Fibroblast of villous mesenchyme (primary cell): Measurements from ENCODE around the gene KBTBD3. TPM values are rescaled to one million over a fixed set of nuclear protein-coding genes. Genes with fewer than 3 reads are reported as not detected.

ENCODE experiments used
- DNase-seq: peaks from one replicate; pipeline ENCODE4 v3.0.0-alpha.2; 2010; ENCODE audit warnings: low read depth
- H3K4me3 ChIP-seq: 2 replicates; pipeline ENCODE4 v1.5.1; 2011; ENCODE audit warnings: low read depth, mild to moderate bottlenecking, low read length
- total RNA-seq: library from RNA; depleted of rRNA; stranded (reverse); fragments of >200 nt; gene quantifications from 2 replicates; pipeline ENCODE4 v1.2.3, GENCODE V29; 2012
- TF ChIP-seq, protein P1 (sequence below): IDR thresholded peaks from 2 replicates; pipeline ENCODE4 v1.5.1; 2012; ENCODE audit warnings: low read depth, mild to moderate bottlenecking, low read length; ENCODE audit not compliant: insufficient read depth

KBTBD3 gene
- total RNA-seq, 1 donor = 3.9 TPM

DNA sequence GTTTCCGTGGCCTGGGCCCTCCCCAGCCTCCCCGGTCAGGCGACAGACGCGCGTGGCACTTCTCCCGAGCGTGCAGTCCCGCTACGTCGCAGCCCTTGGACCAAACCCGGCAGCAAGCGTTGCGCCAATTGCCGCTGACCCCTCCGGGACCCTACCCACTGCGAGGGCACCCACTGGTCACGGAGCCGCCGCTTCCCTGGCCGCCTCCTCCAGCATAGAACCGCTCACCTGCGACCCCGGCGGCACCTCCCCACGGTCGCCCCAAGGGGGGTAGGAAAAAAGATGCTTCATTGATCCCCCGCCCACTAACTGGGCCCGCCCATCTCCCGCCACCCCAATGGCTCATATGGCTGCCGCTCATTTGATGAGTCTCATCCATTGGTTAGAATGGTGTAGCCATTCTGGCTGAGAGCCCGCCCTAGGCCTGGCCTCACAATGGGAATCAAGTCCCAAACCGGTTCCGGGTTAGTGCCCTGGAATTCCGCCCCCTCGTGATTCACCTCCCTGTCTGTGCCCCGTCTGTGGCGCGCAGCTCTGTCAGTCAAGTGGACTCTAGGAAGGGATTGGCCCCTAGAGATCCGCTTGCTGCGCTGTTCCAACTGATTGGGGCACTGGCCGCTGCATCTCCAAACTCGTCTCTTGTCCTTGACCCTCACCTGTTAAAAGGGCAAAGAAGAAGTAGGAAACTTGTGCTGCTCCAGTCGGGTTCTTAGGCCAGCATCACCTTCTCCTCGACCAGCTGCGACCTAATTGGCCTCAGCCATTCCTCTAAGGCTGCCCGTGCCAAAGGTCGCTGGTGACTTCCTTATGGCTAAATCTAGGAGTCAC, 55.0 kb downstream of the KBTBD3 start, which contains the start of gene MSANTD4:
Gene MSANTD4 (minus strand): TSS at position 274 of the 828 bp plus-strand sequence. CDS start 11,323 bp downstream, outside the sequence.
- peak within 1 kb of the TSS; percentile 94 for H3K4me3 ChIP-seq
- TF ChIP-seq, protein P1, sequence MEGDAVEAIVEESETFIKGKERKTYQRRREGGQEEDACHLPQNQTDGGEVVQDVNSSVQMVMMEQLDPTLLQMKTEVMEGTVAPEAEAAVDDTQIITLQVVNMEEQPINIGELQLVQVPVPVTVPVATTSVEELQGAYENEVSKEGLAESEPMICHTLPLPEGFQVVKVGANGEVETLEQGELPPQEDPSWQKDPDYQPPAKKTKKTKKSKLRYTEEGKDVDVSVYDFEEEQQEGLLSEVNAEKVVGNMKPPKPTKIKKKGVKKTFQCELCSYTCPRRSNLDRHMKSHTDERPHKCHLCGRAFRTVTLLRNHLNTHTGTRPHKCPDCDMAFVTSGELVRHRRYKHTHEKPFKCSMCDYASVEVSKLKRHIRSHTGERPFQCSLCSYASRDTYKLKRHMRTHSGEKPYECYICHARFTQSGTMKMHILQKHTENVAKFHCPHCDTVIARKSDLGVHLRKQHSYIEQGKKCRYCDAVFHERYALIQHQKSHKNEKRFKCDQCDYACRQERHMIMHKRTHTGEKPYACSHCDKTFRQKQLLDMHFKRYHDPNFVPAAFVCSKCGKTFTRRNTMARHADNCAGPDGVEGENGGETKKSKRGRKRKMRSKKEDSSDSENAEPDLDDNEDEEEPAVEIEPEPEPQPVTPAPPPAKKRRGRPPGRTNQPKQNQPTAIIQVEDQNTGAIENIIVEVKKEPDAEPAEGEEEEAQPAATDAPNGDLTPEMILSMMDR = no peak
- DNase-seq = peak; percentile 99

DNA sequence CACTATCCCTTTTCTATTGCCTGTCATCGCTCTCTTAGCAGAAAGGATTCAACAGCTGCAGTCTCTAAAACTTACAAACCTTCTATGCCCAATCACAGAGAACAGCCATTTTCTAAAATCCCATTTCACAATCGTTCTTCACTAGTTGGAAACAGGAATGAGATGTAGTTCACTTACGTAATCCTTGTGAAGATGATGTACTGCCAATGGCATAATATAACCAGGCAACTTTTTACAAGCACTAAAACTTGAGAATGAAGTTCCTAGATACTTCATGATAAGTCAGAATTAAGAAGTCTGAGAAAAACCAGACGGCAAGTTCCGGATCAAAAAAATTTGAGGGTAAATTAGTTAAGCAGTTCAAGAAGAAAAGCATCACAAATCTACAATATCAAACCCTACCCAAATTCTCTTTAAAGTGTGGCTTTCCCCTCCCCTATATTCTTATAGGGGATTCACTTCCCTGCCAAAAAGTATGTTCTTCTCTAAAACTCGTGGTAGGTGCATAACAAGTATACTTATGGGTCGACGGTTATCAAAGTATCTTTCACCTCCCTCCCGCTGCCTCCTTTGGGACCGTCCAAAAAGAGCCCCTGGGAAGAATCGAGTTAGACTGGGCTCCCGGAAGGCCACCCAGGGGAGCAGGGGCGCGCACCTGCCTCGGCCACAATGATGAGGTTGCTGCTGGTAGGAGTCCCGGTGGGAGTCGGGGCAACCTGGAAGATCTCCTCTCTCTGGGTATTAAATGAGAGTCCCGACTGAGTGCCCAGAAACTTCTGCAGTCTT, 55.8 kb downstream of the KBTBD3 start:
- TF ChIP-seq, protein P1 = no peak
- peak; percentile 90 for DNase-seq
- H3K4me3 ChIP-seq = peak overlapping the region; percentile 94

DNA sequence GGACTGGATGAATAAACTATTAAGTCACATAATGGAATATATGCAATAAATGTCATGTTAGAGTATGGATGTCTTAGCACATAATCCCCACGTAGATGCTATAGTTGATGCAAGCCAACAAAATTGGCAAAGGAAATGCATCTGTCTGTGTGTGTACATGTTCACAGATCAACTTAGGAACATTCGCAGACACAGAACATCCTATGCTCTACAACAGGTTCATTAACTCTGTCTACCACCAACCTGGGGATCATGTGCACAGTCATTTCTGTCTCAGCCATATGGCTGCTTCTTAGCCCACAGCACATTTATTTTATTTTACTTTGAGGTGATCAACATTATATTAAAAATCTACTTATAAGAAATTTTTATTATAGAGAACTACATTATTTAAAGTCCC, 60.1 kb downstream of the KBTBD3 start:
- DNase-seq = no peak
- TF ChIP-seq, protein P1 = no peak
- H3K4me3 ChIP-seq = no peak overlapping the region

DNA sequence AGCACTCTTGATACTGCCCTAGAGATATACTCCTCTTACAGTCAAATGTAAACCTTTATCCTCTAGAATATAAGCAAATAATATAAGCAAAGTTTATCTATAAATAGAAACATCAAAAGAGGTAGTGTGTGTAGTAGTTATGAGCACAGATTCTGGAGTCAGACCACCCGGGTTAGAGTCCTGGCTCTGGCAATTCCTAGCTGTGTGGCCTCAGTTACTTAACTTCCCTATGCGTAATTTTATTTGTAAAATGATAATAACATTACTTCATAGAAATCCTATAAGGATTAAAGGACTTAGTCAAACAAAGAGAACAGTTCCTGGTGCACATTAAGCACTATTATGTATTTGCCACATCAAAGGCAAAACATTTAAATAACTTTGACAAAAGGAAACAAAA, 62.1 kb downstream of the KBTBD3 start:
- TF ChIP-seq, protein P1 = no peak
- no peak for DNase-seq
- no peak overlapping the region for H3K4me3 ChIP-seq

DNA sequence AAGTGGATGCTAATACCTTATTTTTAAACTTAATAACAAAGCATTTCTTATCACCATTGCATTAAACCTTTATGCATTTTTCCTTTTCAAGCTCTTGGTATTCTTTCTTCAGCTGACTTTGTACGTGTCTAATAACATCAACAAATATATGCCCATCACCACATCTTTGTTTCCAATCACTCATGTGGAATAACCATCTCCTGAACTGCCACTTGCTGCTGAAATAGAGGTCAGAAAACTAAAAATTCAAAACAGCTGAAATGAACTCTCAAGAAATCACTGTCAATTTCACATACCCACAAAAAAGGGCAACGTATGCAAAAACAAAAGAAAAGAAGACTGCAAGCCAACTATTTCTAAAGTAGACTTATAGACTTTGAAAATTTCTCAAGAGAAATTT, 62.5 kb downstream of the KBTBD3 start:
- no peak for DNase-seq
- TF ChIP-seq, protein P1 = no peak
- no peak overlapping the region for H3K4me3 ChIP-seq

DNA sequence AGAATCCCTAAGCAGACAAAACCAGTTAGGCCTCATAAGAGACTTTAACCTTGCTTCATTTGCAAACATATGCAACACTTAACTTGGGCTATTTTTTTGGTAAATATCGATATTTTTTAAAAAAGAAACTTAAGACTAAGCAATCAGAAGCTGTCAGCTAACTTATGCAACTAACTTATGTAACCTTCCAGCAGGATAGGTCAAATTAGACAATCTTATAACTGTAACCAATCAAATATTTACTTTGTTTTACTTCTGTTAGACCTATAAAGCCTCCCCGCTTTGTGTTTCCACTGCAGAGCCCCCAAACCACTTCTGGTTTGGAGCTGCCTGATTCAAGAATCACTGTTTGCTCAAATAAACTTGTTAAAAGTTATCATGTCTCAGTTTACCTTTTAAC, 63.1 kb downstream of the KBTBD3 start:
- DNase-seq = no peak
- no peak overlapping the region for H3K4me3 ChIP-seq
- TF ChIP-seq, protein P1 = no peak
